Measurements from ENCODE around the gene CRYM.
"Not testable (repeated sequence)": the region's sequence is repeated elsewhere in the genome, so short reads cannot be mapped to it uniquely, and the experiment has no call there.

CRYM gene

DNA sequence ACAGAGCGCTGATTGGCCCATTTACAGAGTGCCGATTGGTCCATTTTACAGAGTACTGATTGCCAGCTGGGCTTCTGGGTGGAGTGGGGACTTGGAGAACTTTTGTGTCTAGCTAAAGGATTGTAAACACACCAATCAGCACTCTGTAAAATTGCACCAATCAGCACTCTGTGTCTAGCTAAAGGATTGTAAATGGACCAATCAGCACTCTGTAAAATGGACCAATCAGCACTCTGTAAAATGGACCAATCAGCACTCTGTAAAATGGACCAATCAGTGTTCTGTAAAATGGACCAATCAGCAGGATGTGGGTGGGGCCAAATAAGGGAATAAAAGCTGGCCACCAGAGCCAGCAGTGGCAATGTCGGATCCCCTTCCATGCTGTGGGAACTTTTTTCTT is 11.7 kb upstream of the CRYM start:
- not testable (repeated sequence) for H3K9me3 Mint-ChIP-seq, ATAC-seq, H3K27ac Mint-ChIP-seq, H3K4me1 Mint-ChIP-seq, H3K4me3 Mint-ChIP-seq, H3K36me3 Mint-ChIP-seq
- DNase-seq (ENCODE audit: low spot score in 2 of 2), result peak in 1 of 2 donors; percentile 34

DNA sequence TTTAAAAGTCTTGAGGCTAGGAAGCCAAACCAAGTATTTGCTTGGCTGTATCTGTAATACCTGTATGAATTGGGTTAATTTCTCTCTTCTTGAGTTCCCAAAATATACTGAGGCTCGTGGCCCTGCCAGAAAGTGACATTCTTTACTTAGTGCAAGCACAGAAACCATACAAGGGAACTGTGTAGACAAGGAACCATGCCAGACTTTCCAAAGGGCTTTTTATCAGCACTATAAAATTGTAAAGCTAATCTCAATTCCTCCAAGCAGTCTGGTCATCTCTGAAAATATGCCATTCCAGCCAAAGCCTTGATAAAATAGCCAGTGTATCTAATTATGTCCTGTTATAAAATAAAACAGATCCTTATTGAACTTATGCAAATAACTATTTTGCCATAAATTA is 7.2 kb upstream of the CRYM start:
- H3K9me3 Mint-ChIP-seq, result peaks cover 8% of the 10 kb centered on the region
- H3K27ac Mint-ChIP-seq, result no peak overlapping the region
- H3K4me3 Mint-ChIP-seq, result no peak overlapping the region
- DNase-seq (ENCODE audit: low spot score in 2 of 2) (peak in 1 of 2 donors; percentile 6), ATAC-seq (no peak)
- H3K4me1 Mint-ChIP-seq, result peaks cover 9% of the 10 kb centered on the region
- no peaks in the 10 kb centered on the region for H3K36me3 Mint-ChIP-seq

DNA sequence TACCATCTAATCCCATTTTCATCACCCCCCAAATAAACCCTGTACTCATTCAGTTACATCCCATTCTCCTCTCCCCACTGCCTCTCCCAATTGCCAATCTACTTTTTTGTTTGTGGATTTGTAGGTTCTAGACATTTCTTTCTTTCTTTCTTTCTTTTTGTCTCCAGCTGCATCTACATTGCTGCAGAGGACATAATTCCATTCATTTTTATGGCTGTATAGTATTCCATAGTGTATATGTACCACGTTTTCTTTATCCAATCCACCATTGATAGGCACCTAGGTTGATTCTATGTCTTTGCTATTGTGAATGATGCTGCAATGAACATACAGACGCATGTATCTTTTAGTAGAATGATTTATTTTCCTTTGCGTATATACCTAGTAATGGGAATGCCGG is 6.3 kb upstream of the CRYM start:
- H3K4me1 Mint-ChIP-seq, result peaks cover 9% of the 10 kb centered on the region
- peak overlapping the region; percentile 31 for H3K4me3 Mint-ChIP-seq
- no peak for ATAC-seq
- no peak overlapping the region for H3K27ac Mint-ChIP-seq
- H3K9me3 Mint-ChIP-seq, result peaks cover 6% of the 10 kb centered on the region
- no peaks in the 10 kb centered on the region for H3K36me3 Mint-ChIP-seq
- DNase-seq (ENCODE audit: low spot score in 2 of 2), result no peak

DNA sequence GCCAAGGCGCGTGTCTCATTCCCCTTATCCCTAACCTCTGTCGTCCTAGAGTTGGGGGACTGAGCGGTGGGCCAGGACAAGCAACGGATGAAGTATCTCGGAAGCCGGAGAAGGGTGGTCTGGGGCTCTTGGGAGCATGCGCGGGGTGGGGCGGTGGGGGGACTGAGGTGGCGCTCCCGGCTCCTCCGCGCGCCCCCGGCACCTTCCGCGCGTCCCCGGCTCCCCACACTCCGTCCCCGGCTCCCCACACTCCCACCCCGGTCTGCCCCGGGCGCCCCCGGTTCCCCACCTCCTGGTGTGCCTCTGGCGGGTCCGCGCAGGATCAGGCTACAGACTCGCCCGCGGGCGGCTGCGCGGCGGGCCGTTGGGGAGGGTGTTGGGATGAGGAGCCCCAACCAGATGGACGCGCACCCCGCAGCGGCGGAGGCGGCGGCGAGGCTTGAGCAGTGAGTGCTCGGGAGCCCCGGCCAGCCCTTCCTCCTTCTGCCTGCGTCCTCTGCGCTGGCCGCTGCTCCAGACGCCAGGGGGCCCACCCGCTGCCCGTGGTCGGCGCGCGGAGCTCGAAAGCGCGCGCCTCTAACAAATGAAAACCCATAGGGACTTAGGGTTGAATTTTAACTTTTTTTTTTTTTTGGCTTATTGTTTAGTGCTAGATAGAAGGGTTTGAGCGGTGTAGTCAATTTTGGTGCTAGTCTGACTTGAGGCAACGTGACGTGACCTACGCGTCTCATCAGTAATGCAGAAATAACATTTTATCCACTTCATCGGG is 5.6 kb upstream of the CRYM start:
- DNase-seq (ENCODE audit: low spot score in 2 of 2), result peak in 1 of 2 donors; percentile 45
- Mint-ChIP-seq H3K4me3 (peak overlapping the region; percentile 31), H3K9me3 (peaks cover 3% of the 10 kb centered on the region), H3K27ac (no peak overlapping the region), H3K36me3 (no peaks in the 10 kb centered on the region), H3K4me1 (peaks cover 9% of the 10 kb centered on the region)
- ATAC-seq, result peak; percentile 16

DNA sequence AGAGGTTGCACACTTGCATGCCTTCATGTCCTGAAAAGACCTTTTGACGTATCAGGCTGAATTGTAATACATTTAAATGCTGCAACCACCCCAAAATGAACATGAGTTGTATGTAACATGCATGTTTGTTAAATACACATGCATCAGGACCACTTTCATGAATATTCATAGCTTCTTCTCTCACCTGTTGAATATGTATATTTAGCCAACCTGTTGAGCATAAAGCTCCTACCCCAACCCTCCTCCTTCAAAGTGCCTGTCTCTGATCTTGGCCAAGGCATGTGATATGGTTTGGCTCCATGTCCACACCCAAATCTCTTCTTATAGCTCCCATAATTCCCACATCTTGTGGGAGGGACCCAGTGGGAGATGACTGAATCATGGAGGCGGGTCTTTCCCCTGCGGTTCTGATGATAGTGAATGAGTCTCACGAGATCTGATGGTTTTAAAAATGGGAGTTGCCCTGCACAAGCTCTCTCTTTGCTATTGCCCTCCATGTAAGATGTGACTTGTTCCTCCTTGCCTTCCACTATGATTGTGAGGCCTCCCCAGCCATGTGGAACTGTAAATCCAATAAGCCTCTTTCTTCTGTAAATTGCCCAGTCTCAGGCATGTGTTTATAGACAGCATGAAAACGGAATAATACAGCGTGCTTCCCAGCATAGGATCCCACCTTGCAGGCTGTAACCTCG is 3.8 kb upstream of the CRYM start:
- DNase-seq (ENCODE audit: low spot score in 2 of 2) (peak in 1 of 2 donors; percentile 34), ATAC-seq (no peak)
- Mint-ChIP-seq H3K9me3 (peaks cover 3% of the 10 kb centered on the region), H3K4me3 (no peak overlapping the region), H3K4me1 (peaks cover 16% of the 10 kb centered on the region), H3K36me3 (no peaks in the 10 kb centered on the region), H3K27ac (no peak overlapping the region)

DNA sequence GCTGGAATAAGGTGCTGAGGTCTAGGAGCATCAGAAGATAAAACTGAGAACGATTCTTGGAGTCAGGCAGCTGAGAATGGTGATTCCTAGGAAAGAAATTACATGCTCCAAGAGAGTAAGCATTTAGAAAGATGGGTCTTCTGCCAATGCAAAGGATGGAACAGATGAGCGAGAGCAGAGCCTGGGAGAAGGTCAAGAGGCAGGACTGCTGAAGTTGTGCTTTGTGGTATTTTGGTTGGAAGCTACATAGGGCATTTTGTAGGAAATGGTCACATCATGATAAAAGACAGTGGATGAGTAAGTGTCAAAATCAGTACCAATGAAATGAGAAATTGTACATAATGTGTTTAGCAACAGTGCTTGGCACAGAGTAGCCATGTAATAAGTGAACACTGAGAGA is 1.4 kb upstream of the CRYM start:
- Mint-ChIP-seq H3K9me3 (peaks cover 3% of the 10 kb centered on the region), H3K4me3 (no peak overlapping the region), H3K27ac (no peak overlapping the region), H3K36me3 (no peaks in the 10 kb centered on the region), H3K4me1 (peaks cover 14% of the 10 kb centered on the region)
- DNase-seq (ENCODE audit: low spot score in 2 of 2), result no peak
- no peak for ATAC-seq

DNA sequence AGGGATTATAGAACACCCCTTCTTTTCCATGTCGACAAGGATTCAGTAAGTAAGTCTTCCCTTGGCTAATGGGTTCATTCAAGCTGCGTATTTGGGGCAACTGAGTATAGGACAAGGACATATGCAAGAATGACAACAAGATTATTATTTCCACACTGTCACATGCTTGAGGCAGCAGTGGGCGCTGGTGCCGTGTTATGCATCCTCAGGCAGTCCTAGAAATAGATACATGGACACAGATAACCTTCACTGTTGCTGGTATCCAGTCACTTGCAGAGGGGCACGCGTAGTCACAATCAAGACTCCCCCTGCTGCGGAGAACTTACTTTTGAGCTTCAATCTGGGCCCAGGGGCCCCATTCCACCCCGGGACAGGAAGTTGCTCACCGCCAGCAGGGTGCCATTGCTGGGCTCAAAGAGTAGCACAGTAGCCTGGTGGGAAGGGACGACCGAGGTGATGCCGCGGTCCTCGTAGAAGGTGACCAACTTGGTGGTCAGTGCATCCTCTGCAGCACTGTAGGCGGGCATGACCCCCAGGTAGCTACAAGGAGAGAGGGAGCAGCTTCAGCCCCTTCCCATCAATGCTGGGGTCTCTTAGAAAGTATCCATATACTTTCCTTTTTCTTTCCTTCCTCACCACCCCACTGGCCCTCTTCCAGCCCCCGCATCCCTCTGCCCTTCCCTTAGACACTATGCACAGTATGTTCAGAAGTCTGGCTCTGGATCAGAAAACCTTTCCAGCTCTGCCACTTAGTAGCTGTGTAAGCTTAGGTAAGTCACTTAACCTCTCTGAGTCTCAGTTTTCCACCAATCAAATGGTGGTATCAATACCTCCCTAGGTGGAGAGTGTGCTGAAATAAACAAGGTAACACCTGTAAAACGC is 804 bp downstream of the CRYM start:
- peak overlapping the region; percentile 35 for H3K4me3 Mint-ChIP-seq
- DNase-seq (ENCODE audit: low spot score in 2 of 2), result peak in 1 of 2 donors; percentile 40
- no peaks in the 10 kb centered on the region for H3K36me3 Mint-ChIP-seq
- no peak overlapping the region for H3K27ac Mint-ChIP-seq
- no peak for ATAC-seq
- H3K4me1 Mint-ChIP-seq, result peaks cover 6% of the 10 kb centered on the region
- no peaks in the 10 kb centered on the region for H3K9me3 Mint-ChIP-seq

DNA sequence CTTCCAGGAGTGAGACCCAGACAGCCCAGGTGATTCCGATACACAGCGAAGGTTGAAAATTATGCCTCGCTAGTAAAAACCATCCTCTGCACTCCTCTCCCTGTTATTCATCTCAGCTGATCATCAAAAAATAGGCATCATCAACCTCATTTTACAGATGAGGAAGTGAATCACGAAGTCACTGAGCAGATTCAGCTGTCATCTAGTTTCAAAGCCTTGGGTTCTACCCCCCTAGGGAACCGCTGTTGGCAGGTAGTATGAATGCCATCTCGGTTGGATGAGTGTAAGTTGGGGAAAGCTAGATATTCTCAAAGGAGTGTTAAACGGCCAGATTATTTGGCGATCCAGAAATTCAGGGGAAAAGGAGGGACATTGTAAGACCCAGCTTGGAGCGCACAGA is 2.0 kb downstream of the CRYM start:
- no peak overlapping the region for H3K27ac Mint-ChIP-seq
- DNase-seq (ENCODE audit: low spot score in 2 of 2), result peak in 1 of 2 donors; percentile 29

DNA sequence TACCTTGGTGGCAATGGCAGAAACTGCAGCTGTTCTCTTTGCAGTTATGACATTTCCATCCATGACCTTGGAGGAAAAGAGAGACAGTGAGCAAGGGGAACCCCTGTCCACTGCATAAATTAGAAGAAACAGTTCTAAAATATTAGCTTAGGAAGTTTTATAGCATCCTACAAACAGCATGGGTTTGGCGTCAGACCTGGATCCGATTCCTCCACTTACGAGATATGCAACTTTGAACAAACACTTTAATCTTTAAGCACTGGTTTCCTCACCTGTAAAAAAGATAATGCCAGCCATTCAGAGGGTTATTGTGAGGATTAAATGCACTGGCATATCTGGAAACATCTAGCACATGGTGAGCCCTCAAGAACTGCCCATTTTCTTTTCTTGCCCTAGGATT is 2.6 kb downstream of the CRYM start:
- no peak overlapping the region for H3K27ac Mint-ChIP-seq
- H3K4me3 Mint-ChIP-seq, result no peak overlapping the region
- DNase-seq (ENCODE audit: low spot score in 2 of 2) (peak in 1 of 2 donors; percentile 6), ATAC-seq (no peak)
- H3K9me3 Mint-ChIP-seq, result no peaks in the 10 kb centered on the region
- H3K36me3 Mint-ChIP-seq, result no peaks in the 10 kb centered on the region
- peaks cover 6% of the 10 kb centered on the region for H3K4me1 Mint-ChIP-seq

More for the DNA sequence above, 2.0 kb downstream of the CRYM start:
- no peak for ATAC-seq
- Mint-ChIP-seq H3K36me3 (no peaks in the 10 kb centered on the region), H3K4me1 (peaks cover 6% of the 10 kb centered on the region), H3K9me3 (no peaks in the 10 kb centered on the region), H3K4me3 (no peak overlapping the region)

DNA sequence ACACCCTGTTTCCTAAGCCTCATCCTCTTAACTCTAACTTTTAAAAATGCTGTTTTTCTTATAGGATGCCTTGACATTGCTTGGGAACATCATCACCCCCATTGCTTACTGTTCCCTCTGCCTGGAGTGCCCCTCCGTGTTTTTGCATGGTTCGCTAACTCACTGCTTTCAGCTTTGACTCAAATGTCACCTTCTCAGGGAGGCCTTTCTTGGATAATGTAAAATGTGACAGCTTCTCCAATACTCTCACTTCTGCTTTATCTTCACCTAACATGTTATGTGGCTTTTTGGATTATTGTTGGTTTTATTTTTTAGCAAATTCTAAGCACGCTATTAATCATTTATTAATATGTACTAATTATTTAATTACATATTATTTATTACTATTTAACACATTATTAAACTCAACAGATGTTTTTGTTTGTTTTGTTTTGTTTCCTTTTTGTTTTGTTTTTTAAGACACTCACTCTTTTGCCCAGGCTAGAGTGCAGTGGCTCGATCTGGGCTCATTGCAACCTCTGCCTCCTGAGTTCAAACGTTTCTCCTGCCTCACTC is 3.8 kb downstream of the CRYM start:
- Mint-ChIP-seq H3K36me3 (no peaks in the 10 kb centered on the region), H3K27ac (no peak overlapping the region), H3K4me3 (no peak overlapping the region), H3K4me1 (peaks cover 6% of the 10 kb centered on the region), H3K9me3 (no peaks in the 10 kb centered on the region)
- no peak for ATAC-seq
- no peak for DNase-seq (ENCODE audit: low spot score in 2 of 2)

DNA sequence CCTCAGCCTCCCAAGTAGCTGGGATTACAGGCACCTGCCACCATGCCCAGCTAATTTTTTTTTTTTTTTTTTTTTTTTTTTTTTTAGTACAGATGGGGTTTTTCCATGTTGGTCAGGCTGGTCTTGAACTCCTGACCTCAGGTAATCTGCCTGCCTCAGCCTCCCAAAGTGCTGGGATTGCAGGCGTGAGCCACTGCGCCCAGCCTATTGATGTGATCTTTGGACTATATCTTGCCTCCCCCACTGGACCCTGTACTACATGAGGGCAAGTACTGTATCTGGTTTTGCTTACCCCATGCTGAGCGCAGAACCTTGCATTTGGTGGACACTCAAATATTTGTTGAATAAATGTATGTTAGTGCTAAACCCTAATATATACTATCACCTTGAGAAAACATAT is 5.3 kb downstream of the CRYM start:
- not testable (repeated sequence) for H3K9me3 Mint-ChIP-seq; H3K36me3 Mint-ChIP-seq; DNase-seq (ENCODE audit: low spot score in 2 of 2); H3K4me3 Mint-ChIP-seq; H3K4me1 Mint-ChIP-seq; H3K27ac Mint-ChIP-seq; ATAC-seq

DNA sequence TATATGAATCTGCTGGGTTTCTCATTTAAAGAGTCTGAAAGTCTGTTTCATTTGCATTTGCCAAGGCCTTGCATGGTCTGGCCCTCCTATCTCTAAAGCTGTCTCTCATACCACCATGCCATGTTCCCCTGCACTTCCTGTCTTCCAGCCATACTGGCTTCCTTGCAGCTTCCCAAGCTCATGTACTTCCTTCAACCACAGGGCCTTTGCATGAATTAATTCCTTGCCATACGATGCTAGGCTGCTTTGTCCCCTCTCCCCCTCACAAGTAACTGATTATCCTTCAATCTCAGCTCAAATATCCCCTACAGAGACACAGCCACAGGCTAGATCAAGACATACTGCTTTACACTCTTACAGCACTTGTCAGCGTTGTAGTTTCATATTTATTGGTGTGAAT is 5.8 kb downstream of the CRYM start:
- H3K36me3 Mint-ChIP-seq, result no peaks in the 10 kb centered on the region
- no peak for ATAC-seq
- H3K9me3 Mint-ChIP-seq, result no peaks in the 10 kb centered on the region
- no peak overlapping the region for H3K4me3 Mint-ChIP-seq
- no peak for DNase-seq (ENCODE audit: low spot score in 2 of 2)
- no peak overlapping the region for H3K27ac Mint-ChIP-seq
- H3K4me1 Mint-ChIP-seq, result no peaks in the 10 kb centered on the region

DNA sequence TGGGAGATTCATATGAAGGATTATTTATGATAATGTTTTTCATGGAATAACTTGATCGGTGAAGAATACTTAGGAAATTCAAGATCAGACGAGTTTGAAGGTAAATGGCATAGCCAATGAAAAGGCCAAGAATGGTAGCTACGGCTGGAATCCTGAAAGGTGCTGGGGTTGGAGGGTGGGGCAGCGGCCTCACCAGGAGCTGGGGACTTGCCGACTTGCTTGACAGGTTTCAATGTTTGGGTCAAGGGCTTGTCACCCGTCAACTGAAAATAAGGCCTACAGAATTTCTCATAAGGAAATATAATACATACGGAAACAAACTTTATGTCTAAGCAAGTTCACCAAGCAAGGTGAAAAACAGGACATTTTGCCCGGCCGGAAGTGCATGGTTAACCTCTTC is 9.9 kb downstream of the CRYM start:
- DNase-seq (ENCODE audit: low spot score in 2 of 2) (no peak), ATAC-seq (no peak)
- Mint-ChIP-seq H3K4me3 (no peak overlapping the region), H3K9me3 (no peaks in the 10 kb centered on the region), H3K27ac (no peak overlapping the region), H3K4me1 (no peaks in the 10 kb centered on the region), H3K36me3 (no peaks in the 10 kb centered on the region)

DNA sequence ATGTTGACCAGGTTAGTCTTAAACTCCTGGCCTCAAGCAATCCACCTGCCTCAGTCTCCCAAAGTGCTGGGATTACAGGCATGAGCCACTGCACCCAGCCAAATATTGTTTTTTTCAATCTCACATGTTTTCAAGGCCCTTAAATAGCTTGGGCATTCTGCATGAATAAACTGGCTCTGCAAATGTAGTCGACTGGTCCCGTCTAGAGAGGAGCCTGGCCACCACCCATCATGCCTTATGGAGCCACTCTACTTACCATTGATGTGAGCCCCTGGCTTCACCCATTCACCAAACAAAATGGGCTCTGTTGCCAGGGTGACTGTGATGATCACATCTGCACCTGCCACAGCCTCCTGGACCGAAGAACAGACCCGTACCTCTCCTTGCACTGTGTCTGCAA is 10.8 kb downstream of the CRYM start:
- DNase-seq (ENCODE audit: low spot score in 2 of 2), result no peak
- no peaks in the 10 kb centered on the region for H3K36me3 Mint-ChIP-seq

DNA sequence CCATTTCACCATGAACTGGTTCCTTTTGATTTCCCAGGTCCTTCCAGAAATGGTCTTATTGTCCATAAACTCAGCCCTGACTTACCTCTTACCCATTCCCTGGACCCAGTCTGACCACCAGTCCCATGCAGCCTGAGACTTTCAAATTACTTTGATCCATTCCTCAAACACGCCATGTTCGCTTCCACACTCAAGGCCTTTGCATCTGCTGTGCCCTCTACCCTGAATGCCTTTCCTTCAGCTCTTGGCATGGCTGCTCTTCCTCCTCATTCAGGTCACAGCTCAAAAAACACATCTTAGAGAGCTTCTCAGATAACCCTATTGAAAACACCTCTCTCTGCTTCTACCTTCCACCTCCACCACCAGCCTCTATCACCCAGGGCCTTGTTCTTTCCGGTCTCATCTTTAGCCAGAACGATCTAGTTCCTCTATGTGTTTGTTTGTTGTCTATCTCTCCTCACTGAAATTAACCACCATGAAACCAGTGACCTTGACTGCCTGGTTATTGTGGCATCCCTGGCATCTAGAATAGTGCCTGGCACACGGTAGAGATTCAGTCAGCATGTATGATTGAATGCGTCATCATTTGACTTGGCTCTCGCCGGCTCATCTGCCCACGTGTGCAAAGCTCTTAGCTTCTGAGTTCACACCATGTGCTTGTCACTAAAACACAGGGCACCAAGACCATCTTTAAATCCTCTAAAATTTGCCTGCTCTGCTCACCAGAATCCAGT is 12.8 kb downstream of the CRYM start:
- Mint-ChIP-seq H3K27ac (no peak overlapping the region), H3K9me3 (no peaks in the 10 kb centered on the region), H3K4me1 (no peaks in the 10 kb centered on the region), H3K36me3 (no peaks in the 10 kb centered on the region), H3K4me3 (no peak overlapping the region)
- ATAC-seq (no peak), DNase-seq (ENCODE audit: low spot score in 2 of 2) (no peak)

More for the DNA sequence above, 10.8 kb downstream of the CRYM start:
- H3K4me3 Mint-ChIP-seq, result no peak overlapping the region
- no peak overlapping the region for H3K27ac Mint-ChIP-seq
- ATAC-seq, result no peak
- H3K4me1 Mint-ChIP-seq, result no peaks in the 10 kb centered on the region
- no peaks in the 10 kb centered on the region for H3K9me3 Mint-ChIP-seq

Measured in stimulated activated effector memory CD8-positive, alpha-beta T cell treated with anti-CD3 and anti-CD28 coated beads, Interleukin-12 subunit alpha, Interleukin-12 subunit beta, amount 100 ng/mL, for 72 hours (primary cell).